Colon (tissue), 2 donors: ENCODE data around the gene CORO2A.
"Not testable (repeated sequence)": the region's sequence is repeated elsewhere in the genome, so short reads cannot be mapped to it uniquely, and the experiment has no call there.

ENCODE experiments used
- FAIRE-seq: peaks from 2 replicates; lab custom pipeline; 2012; peaks lifted over from hg19 to GRCh38; lab: Jason Lieb, UNC
- donor health status: control.
- donor health status: control.

Gene CORO2A

DNA sequence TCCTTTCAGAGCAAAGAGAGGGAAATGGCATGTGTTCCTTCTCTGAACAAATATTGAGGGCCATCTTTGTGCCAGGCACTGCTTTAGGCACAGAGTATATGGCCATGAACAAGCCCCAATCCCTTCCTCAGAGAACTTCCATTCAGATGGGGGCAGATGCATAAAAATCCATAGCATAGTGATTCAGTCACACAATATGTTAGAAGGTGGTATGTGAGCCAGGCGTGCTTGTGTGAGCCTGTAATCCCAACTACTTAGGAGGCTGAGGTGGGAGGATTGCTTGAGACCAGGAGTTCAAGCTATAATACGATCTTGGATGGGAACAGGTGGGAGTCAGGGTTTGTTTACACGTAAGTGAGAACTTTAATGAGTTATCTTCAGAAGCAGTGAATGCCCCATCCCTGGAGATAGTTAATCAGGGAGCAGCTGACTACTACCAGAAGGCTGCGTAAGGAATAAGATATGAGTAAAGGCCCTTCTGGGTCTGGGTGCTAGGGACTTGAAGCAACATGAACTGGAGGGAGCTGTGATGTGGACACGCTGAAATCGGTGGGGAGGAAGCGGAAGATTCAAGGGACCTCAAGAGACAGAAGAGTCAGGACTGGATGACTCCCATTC is 108.8 kb downstream of the CORO2A start:
- no peak for FAIRE-seq

DNA sequence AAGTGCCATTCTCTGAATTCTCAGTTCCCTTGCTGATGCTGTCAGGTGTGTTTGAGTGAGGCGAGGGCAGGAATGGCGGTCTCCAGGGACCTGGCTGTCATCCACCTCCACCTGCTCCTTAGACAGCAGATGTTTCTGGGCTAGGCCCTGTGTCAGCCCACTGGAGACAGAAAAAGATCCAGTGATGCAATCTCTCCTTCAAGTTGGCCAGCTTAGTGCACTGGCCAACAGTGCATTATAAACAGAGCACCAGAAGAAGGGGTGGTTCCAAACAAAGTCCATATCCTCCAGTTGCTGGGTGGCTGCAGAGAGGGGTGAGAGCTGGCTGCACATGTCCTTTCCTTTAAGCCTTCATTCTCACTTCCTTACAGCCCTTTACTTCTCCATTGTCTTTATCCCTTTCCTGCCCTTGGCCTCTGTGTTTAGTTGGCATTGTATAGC is 109.4 kb downstream of the CORO2A start:
- no peak for FAIRE-seq

DNA sequence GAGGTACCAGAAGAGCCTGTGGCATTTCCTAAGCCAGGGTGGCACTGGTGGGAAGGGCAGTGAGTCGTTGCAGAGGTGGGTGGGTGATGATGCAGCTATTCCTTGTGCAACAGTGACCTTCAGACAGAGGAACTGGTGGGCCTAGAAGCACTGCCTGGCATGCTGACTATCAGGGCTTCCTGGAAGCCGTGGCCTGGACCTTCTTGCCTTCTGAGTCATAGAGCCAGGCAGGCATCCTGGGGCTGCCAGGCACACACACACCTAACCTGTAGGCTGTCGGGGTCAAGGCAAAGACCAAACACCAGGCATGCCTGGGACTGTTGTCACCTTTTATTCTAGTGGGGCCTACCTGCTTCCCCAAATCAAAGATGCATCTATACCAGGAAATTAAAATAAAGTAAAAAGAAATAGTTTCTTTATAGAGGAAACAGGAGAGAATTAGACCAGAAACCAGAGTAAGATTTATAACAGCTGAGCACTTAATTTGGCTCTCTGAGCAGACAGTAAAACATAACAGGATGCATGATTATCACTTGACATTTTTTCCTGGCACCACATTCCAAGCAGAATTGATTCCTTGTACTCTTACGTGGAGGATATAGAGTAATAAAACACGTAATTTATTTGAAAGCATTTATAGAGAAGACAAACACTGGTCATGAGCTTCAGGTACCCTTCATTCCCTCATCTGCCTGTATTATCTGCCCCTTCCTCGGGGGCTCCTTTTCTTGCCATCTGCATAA is 110.8 kb downstream of the CORO2A start:
- no peak for FAIRE-seq

DNA sequence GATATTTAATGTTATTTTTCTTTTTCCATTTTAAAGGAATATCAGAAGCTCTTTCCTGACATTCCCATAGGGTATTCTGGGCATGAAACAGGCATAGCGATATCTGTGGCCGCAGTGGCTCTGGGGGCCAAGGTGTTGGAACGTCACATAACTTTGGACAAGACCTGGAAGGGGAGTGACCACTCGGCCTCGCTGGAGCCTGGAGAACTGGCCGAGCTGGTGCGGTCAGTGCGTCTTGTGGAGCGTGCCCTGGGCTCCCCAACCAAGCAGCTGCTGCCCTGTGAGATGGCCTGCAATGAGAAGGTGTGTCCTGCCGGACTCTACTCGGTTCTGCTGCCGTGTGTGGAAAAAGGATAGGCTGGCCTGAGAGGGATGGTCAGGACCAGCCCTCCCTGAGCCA is 111.7 kb downstream of the CORO2A start:
- FAIRE-seq: no peak

DNA sequence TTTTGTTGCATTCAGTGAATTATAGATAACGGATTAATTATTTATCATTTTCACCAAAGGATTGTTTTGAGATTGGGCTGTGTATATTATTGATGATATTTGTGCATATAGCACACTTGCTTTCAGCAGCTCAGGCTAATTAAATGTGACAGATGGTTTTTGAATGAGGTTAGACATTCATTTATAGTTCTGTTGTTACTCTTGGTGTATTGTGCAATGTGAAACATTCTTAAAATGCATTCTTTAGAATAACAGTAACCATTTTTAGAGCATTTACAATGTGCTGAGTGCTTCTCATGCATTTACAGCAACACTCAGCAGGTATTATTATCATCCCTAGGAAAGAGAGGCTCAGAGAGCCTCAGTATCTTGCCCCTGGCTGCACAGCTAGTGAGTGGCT is 112.1 kb downstream of the CORO2A start:
- no peak for FAIRE-seq

DNA sequence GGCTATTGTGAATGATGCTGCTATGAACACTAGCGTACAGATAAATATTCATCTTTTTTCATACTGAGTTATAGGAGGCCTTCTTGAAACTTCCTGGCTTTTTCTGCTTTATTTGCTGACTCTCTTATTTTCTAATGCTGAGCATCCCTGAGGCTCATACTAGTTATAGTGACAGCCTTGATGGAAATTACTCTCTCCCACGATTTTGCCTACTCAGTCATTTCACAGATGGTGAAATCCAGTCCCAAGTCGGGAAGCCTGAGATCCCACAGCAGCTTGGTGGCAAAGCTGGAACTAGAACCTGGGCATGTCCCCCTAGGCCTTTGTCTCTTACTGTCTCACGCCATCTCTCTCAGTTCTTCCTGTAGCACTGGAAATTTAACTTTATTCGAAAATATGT is 113.5 kb downstream of the CORO2A start:
- FAIRE-seq: no peak

DNA sequence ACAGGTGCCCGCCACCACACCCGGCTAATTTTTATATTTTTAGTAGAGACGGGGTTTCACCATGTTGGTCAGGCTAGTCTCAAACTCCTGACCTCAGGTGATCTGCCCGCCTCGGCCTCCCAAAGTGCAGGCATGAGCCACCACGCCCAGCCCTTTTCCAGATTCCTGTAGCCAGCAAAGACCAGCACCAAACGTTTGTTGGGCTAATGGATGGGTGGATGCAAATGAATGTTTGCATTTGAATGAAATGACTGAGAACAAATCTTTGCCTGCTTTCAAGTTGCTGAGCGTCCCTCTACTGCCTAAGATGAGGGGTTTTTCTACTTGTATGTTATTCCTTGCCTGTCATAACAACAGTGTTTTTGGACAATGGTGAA is 115.9 kb downstream of the CORO2A start:
- not testable (repeated sequence) for FAIRE-seq

DNA sequence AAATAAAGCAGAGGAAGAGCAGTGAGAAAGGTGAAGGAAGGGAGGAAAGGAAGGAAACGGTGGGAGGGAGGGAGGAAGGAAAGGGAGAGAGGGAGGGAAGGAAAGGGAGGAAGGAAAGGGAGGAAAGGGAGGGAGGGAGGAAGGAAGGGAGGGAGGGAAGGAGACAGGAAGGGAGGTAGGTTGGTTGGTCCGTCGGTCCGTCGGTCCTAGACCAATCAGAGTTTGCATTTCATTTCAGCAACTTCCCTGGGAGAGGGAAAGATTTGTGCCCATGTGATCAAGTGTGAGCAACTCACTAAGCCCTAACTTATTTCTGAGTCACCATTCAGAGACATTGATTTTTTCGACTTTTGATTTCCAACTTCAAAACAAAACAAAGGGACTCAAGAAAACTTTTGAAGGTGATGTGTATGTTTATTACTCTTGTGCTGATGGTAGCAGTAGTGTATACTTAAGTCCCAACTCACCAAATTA is 117.1 kb downstream of the CORO2A start:
- no peak for FAIRE-seq

DNA sequence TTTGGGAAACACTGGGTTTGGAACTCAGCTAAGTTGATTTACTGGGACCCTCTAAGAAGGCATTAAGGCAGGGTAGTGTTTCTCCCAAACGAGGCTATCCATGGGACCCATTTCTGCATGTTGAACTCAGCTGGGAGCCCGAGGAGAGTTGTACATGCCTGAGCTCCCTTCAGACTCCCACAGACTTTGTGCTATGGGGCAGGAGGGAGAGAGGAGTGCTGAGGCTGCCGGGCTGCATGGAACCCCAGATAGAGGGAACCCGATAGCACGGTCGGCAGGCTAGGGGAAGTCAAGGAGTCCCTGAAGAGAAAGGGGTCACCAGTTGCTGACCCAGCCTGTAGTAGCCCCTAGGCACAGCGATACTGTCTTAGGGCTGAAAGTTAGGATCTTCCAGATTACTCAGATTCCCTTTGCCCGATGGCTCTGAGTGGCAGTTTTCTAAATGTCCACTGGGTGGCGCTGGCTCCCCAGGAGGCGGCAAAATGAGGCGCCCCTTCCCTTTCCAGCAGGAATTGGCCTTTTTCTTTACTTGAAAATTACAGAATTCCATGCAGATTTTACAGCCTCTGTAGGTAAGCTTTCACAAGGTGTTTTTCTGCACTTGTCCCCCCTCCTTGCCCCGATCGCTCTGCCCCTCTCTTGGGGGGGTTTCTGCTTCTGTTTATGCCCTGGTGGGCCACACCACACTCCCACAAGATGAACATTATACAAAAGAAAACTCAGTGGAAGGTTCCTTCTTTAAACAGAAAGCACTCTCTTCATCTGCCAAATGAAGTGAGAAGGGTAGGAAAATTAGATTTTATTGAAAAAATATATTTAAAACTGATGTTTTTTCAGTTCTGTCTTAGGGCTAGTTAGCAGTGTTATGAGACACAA is 118.1 kb downstream of the CORO2A start:
- no peak for FAIRE-seq

DNA sequence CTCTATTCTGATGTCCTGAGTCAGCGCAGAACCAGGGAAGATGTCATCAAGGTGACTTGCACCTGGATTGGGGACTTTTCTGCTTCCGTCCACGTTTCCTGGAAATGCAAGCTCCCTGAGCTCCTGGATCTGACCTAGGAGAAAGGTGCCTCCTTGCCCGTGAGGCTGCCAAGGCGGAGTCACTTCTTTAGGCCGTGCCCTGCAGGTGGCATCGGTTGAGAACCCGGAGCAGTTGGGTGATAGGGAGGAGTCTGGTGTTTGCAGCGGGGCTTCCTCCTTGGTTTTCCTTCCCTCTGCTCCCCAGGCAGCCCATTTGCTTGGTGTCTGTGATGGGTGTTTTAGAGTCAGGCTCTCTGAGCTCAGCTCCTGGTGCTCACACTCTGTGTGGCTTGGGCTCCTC is 120.7 kb downstream of the CORO2A start:
- FAIRE-seq: no peak
